SK-N-SH (cell line): ENCODE data around the gene TUBGCP3. TPM values are rescaled to one million over a fixed set of nuclear protein-coding genes. Genes with fewer than 3 reads are reported as not detected.

Experiments used
- CTCF ChIA-PET: fragments of 300-600, 350-600 bp; formaldehyde crosslinking; extraction: SDS; loops from one replicate; lab custom pipeline; 2021; lab: Yijun Ruan, JAX
- POLR2A ChIA-PET: fragments of 350-600 bp; sonication (Branson Sonifier 250); formaldehyde crosslinking; extraction: SDS; loops from one replicate; lab custom pipeline; 2020; ENCODE audit warnings: antibody characterized with exemption, inconsistent platforms; lab: Yijun Ruan, JAX
- DNase-seq: peaks from one replicate; pipeline ENCODE4 v3.0.0; 2012
- H2AFZ ChIP-seq: fragments of 200-600 bp; sonication (generic); 2 replicates; pipeline ENCODE4 v1.8.1; 2016; ENCODE audit warnings: antibody characterized with exemption, mild to moderate bottlenecking, low read depth
- H3F3A ChIP-seq: fragments of 200-600 bp; sonication (generic); replicated peaks from 2 replicates; pipeline ENCODE3; 2016; ENCODE audit warnings: antibody characterized with exemption, mild to moderate bottlenecking; ENCODE audit not compliant: insufficient read depth
- H3K27ac ChIP-seq, 2 experiments: fragments of 200-500 bp in 1 of 2; fragments of 200-600 bp in 1 of 2; sonication (Bioruptor generic) in 1 of 2; sonication (generic), shearing (Covaris generic) in 1 of 2; 2 replicates each; pipeline versions ENCODE4 v1.5.1 to v1.6.1; 2014 to 2016; ENCODE audit warnings: low read depth in 2 of 2, inconsistent platforms in 1 of 2, low read length in 1 of 2, mild to moderate bottlenecking in 1 of 2, mixed read lengths in 1 of 2
- H3K27me3 ChIP-seq: fragments of 200-600 bp; sonication (generic), shearing (Covaris generic); 2 replicates; pipeline ENCODE4 v1.6.1; 2016; ENCODE audit warnings: mixed run types; ENCODE audit not compliant: insufficient read depth
- H3K36me3 ChIP-seq, 2 experiments: fragments of 200-500 bp in 1 of 2; fragments of 200-600 bp in 1 of 2; sonication (Bioruptor generic) in 1 of 2; sonication (generic) in 1 of 2; replicated peaks in 1 of 2; 2 replicates each; pipeline versions ENCODE3 to v1.5.1; 2014 to 2016; ENCODE audit warnings: low read length in 1 of 2, mild to moderate bottlenecking in 1 of 2; ENCODE audit not compliant: insufficient read depth in 2 of 2, control insufficient read depth in 1 of 2
- H3K4me1 ChIP-seq, 2 experiments: fragments of 200-500 bp in 1 of 2; fragments of 200-600 bp in 1 of 2; sonication (Bioruptor generic) in 1 of 2; sonication (generic), shearing (Covaris generic) in 1 of 2; 2 replicates each; pipeline versions ENCODE4 v1.5.1 to v1.6.1; 2014 to 2016; ENCODE audit warnings: low read depth in 1 of 2, low read length in 1 of 2, mixed run types in 1 of 2; ENCODE audit not compliant: insufficient read depth in 2 of 2, control insufficient read depth in 1 of 2
- H3K4me2 ChIP-seq: fragments of 200-600 bp; sonication (generic), shearing (Covaris generic); 2 replicates; pipeline ENCODE4 v1.6.1; 2017; ENCODE audit warnings: mixed run types
- H3K4me3 ChIP-seq, 2 experiments: fragments of 200-500 bp in 1 of 2; fragments of 200-600 bp in 1 of 2; sonication (Bioruptor generic) in 1 of 2; sonication (generic), shearing (Covaris generic) in 1 of 2; 2 replicates each; pipeline versions ENCODE4 v1.5.1 to v1.8.1; 2014 to 2016; ENCODE audit warnings: low read depth in 2 of 2, inconsistent platforms in 1 of 2, low read length in 1 of 2, mild to moderate bottlenecking in 1 of 2, mixed read lengths in 1 of 2, moderate library complexity in 1 of 2
- H3K79me2 ChIP-seq: fragments of 200-600 bp; sonication (generic); 2 replicates; pipeline ENCODE4 v1.8.1; 2017; ENCODE audit warnings: mild to moderate bottlenecking; ENCODE audit not compliant: insufficient read depth
- H3K9ac ChIP-seq: fragments of 200-600 bp; sonication (generic); 2 replicates; pipeline ENCODE4 v1.6.1; 2017; ENCODE audit warnings: mixed run types
- H3K9me2 ChIP-seq: fragments of 200-600 bp; sonication (generic); 2 replicates; pipeline ENCODE4 v1.6.1; 2017; ENCODE audit warnings: mixed run types
- H3K9me3 ChIP-seq: fragments of 200-600 bp; sonication (generic); 2 replicates; pipeline ENCODE4 v1.6.1; 2017; ENCODE audit warnings: mixed run types, mild to moderate bottlenecking, moderate library complexity
- H4K20me1 ChIP-seq: fragments of 200-600 bp; sonication (generic); 2 replicates; pipeline ENCODE4 v1.6.1; 2017; ENCODE audit warnings: mild to moderate bottlenecking, mixed run types; ENCODE audit not compliant: insufficient read depth
- GABPA ChIP-seq: IDR thresholded peaks from 2 replicates; pipeline ENCODE4 v1.4.0; 2012; ENCODE audit warnings: low read depth, mild to moderate bottlenecking
- MXI1 ChIP-seq: IDR thresholded peaks from 2 replicates; pipeline ENCODE4 v1.6.1; 2012; ENCODE audit warnings: mild to moderate bottlenecking, low read depth, low read length, improper control_type of control experiment
- NRF1 ChIP-seq: IDR thresholded peaks from 2 replicates; pipeline ENCODE4 v1.6.1; 2012; ENCODE audit warnings: low read depth, mild to moderate bottlenecking, low read length
- RXRA ChIP-seq: IDR thresholded peaks from 2 replicates; pipeline ENCODE4 v1.4.0; 2012; ENCODE audit warnings: low read depth, mild to moderate bottlenecking, borderline replicate concordance
- SMC3 ChIP-seq: IDR thresholded peaks from 2 replicates; pipeline ENCODE4 v1.6.1; 2012; ENCODE audit warnings: low read depth, low read length, improper control_type of control experiment
- WGBS: methylation state at CpG from one replicate; pipeline ENCODE4 v1.1.6; 2017; ENCODE audit warnings: low lambda C conversion rate; 5-methylcytosine and 5-hydroxymethylcytosine counted together
- polyA plus RNA-seq, 3 experiments: library from polyadenylated mRNA; depleted of rRNA; stranded (reverse); fragments of >200 nt; gene quantifications; 2 replicates each; pipeline ENCODE4 v1.2.3, GENCODE V29; 2012
- TF ChIP-seq, protein P1 (sequence below): IDR thresholded peaks from 2 replicates; pipeline ENCODE4 v1.6.1; 2012; ENCODE audit warnings: mild to moderate bottlenecking, low read depth, low read length, moderate library complexity
- TF ChIP-seq, protein P2 (sequence below): IDR thresholded peaks from 2 replicates; pipeline ENCODE4 v1.4.0; 2012; ENCODE audit warnings: low read depth
- TF ChIP-seq, protein P3 (sequence below): IDR thresholded peaks from 2 replicates; pipeline ENCODE4 v1.4.0; 2012; ENCODE audit warnings: low read depth, borderline replicate concordance
- TF ChIP-seq, protein P4 (sequence below): fragments of 200-600 bp; sonication (generic); IDR thresholded peaks from 2 replicates; pipeline ENCODE4 v1.6.1; 2017; ENCODE audit warnings: antibody characterized with exemption, mild to moderate bottlenecking, moderate library complexity

The TUBGCP3 gene
- polyA plus RNA-seq, 1 of the 3 experiments (the other 2 are of a cell fraction): 16.8 TPM

DNA sequence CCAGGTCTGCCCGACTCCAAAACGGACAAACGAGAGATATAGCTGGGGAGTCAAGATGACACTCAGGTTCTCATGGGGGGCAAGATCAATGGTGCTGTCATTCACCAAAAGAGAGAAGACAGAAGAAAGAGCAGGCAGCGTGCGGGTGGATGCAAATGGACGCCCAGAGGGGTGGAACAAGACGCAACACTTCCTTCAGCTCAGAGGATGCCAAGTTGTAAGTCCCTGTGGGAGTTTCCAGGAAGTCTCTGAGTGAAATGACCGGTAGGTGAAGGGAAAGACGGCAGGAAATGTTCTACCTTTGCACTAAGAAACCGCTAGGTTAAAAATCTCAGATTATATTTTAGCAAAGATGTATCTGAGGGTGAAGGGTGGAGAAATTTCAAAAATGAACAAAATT is 26.5 kb downstream of the TUBGCP3 start:
- ChIA-PET POLR2A (no interaction called here), CTCF (interaction anchor here (1.3 to 1.7 kb wide), 2 partner anchors 12 to 44 kb away, joined by 4 to 6 read pairs; no protein-coding TSS in a partner anchor)
- Histone ChIP-seq H3K27me3 (no peaks in the 10 kb centered on the region), H3K9ac (no peak overlapping the region), H3K4me1 (no peaks in the 10 kb centered on the region; a peak in 1 of 4 replicates), H4K20me1 (0 out of 2 replicates have a peak, but pooled peaks cover 10% of the 10 kb centered on the region), H3K79me2 (peaks cover 27% of the 10 kb centered on the region), H3K36me3 (peaks cover 20 to 58% of the 10 kb centered on the region in 2 experiments), H3K27ac (no peak overlapping the region)
- TF ChIP-seq, protein P1, sequence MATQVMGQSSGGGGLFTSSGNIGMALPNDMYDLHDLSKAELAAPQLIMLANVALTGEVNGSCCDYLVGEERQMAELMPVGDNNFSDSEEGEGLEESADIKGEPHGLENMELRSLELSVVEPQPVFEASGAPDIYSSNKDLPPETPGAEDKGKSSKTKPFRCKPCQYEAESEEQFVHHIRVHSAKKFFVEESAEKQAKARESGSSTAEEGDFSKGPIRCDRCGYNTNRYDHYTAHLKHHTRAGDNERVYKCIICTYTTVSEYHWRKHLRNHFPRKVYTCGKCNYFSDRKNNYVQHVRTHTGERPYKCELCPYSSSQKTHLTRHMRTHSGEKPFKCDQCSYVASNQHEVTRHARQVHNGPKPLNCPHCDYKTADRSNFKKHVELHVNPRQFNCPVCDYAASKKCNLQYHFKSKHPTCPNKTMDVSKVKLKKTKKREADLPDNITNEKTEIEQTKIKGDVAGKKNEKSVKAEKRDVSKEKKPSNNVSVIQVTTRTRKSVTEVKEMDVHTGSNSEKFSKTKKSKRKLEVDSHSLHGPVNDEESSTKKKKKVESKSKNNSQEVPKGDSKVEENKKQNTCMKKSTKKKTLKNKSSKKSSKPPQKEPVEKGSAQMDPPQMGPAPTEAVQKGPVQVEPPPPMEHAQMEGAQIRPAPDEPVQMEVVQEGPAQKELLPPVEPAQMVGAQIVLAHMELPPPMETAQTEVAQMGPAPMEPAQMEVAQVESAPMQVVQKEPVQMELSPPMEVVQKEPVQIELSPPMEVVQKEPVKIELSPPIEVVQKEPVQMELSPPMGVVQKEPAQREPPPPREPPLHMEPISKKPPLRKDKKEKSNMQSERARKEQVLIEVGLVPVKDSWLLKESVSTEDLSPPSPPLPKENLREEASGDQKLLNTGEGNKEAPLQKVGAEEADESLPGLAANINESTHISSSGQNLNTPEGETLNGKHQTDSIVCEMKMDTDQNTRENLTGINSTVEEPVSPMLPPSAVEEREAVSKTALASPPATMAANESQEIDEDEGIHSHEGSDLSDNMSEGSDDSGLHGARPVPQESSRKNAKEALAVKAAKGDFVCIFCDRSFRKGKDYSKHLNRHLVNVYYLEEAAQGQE: no peak
- TF ChIP-seq MXI1: no peak
- TF ChIP-seq SMC3: no peak
- TF ChIP-seq NRF1: no peak
- TF ChIP-seq GABPA: no peak
- TF ChIP-seq, protein P2, sequence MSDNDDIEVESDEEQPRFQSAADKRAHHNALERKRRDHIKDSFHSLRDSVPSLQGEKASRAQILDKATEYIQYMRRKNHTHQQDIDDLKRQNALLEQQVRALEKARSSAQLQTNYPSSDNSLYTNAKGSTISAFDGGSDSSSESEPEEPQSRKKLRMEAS: no peak
- TF ChIP-seq, protein P3, sequence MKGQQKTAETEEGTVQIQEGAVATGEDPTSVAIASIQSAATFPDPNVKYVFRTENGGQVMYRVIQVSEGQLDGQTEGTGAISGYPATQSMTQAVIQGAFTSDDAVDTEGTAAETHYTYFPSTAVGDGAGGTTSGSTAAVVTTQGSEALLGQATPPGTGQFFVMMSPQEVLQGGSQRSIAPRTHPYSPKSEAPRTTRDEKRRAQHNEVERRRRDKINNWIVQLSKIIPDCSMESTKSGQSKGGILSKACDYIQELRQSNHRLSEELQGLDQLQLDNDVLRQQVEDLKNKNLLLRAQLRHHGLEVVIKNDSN: no peak
- TF ChIP-seq, protein P4, sequence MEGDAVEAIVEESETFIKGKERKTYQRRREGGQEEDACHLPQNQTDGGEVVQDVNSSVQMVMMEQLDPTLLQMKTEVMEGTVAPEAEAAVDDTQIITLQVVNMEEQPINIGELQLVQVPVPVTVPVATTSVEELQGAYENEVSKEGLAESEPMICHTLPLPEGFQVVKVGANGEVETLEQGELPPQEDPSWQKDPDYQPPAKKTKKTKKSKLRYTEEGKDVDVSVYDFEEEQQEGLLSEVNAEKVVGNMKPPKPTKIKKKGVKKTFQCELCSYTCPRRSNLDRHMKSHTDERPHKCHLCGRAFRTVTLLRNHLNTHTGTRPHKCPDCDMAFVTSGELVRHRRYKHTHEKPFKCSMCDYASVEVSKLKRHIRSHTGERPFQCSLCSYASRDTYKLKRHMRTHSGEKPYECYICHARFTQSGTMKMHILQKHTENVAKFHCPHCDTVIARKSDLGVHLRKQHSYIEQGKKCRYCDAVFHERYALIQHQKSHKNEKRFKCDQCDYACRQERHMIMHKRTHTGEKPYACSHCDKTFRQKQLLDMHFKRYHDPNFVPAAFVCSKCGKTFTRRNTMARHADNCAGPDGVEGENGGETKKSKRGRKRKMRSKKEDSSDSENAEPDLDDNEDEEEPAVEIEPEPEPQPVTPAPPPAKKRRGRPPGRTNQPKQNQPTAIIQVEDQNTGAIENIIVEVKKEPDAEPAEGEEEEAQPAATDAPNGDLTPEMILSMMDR: no peak
- TF ChIP-seq RXRA: no peak
- TF ChIP-seq, all 33 proteins: peak for 0
- H3K9me2 ChIP-seq: no peaks in the 10 kb centered on the region
- H3K4me3 ChIP-seq: no peak overlapping the region
- no peak overlapping the region for H2AFZ ChIP-seq
- H3F3A ChIP-seq: no peaks in the 10 kb centered on the region
- H3K4me2 ChIP-seq: no peak overlapping the region
- H3K9me3 ChIP-seq: no peaks in the 10 kb centered on the region
- DNase-seq: no peak
- 89% methylated on average over 10 of the region's 10 CpGs for WGBS
